OCI-M2 (cell line): ENCODE data around the gene RUBCN.
"Not testable (repeated sequence)": the region's sequence is repeated elsewhere in the genome, so short reads cannot be mapped to it uniquely, and the experiment has no call there.

Experiments used
- DNase-seq: peaks from one replicate; lab custom pipeline; 2025; ENCODE audit not compliant: unreplicated experiment; lab: John Stamatoyannopoulos, UW

RUBCN gene

GRCh38 chr3:197687570-197687969 lies 49.1 kb downstream of the RUBCN start:
- DNase-seq: no peak

DNA sequence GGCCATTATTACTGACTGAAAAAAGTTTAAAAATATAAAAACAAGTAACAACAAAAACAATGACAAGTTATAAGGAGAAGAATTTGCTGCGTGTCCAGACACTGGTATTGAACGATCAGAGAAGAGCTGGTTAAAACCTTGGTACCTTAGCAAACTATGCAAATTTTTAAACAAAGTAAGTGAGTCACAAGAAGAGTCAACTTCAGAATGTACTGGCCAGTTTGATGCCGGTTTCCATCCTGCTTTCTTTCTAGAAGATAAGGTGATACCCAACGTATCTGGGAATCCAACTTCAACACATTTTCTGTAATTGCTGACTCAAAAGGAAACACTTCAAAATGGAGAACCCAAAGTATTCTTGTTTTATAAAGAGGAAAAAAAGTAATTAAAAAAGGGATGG lies 49.8 kb downstream of the RUBCN start:
- no peak for DNase-seq

DNA sequence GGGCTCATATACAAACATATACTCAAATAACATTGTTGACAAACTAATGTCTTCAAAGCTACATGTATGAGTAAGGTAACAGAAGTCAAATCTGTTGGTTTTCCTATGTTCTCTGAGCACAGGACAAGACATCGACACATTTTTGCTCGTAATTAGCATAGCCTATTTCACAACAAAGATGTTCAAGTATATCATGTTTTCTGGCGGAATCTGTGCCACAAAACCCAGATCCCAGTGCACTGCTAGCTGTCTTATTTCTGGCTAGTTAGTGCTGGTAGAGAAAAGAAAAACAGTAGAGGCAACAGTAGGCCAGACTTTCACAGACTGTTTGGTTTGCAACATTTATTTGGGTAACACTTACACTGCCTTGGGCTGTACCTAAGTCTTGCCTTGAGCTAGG lies 51.2 kb downstream of the RUBCN start:
- no peak for DNase-seq

- DNase-seq: no peak
Measured at GRCh38 chr3:197683191-197683590, 53.5 kb downstream of the RUBCN start.

- DNase-seq: no peak
Measured at GRCh38 chr3:197682713-197683112, 54.0 kb downstream of the RUBCN start.

GRCh38 chr3:197680955-197681521 lies 55.7 kb downstream of the RUBCN start:
- DNase-seq: no peak

- DNase-seq: no peak
Measured at GRCh38 chr3:197675951-197676350, 60.8 kb downstream of the RUBCN start.

GRCh38 chr3:197675563-197675860 lies 61.2 kb downstream of the RUBCN start:
- no peak for DNase-seq

DNA sequence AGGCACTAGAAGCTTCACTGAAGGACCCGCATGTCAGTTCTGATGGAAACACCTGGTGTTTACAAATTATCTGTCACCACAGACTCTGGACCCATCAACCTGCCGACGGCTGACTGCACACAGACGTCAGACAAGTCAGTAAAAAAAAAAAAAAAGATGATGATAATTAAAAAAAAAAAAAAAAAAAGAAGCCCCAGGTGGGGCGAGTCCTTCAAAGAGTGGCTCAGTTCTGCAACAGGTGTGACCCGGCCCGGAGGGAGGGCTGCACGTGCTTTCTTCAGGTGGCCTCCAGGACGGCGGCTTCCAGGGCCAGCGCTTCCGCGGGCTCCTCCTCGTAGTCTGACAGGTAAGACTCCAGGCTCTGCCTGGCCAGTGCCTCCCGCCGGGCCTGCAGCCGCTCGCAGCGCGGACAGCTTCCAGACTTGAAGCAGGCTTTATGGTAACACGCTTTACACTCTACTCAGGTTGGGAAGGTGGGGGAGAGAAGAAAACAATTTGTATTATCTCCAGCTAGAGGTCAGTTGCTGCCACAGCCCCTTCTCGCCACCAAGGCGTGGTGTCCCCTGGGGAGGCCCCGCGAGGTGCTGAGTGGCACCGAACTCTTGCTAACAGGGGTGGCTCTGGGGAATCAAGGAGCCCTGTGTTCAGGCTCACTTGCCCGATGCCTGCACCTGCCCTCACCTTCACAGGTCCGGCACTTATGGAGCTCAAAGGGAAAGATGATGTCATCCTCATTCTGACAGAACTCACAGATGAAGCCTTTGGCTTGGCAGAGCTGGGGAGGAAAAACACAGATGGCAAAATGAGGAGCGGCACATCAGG lies 61.8 kb downstream of the RUBCN start:
- DNase-seq: no peak

DNA sequence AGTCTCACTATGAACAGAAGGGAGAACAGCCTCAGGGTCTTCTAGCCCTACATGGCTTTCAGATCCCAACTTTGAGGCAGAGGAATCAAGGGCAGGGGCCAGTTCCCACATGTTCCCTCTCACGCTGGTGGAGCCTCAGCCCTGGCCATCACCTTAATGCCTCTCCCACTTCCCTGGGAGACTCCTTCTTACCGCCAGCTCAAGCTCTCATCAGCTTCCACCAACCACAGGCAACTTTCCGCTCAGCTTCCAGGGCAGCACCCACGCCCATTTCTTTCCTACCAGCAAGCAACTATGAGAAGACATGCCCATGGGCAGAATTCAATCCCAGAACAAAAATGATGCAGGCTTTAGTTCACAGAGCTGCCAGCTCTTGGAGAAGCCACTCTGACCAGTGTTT lies 63.5 kb downstream of the RUBCN start:
- no peak for DNase-seq

GRCh38 chr3:197670361-197670760 lies 66.3 kb downstream of the RUBCN start:
- no peak for DNase-seq

DNA sequence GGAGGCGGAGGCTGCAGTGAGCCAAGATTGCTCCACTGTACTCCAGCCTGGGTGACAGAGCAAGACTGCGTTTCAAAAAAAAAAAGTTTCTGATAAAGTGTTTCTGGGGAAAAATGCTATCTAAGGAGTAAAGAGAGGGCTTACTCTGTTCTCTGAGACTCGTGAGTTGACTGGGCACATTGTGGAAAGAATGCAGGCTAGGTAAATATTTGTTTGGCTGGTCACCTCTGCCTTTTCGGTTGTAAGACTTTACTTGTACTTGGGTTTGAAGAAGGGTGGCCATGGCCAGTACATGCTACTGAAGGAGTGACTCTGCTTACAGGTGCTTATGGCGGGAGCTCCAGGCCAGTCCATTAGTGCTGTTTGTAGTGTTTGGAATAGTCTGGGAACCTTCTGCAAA lies 68.7 kb downstream of the RUBCN start:
- no peak for DNase-seq

DNA sequence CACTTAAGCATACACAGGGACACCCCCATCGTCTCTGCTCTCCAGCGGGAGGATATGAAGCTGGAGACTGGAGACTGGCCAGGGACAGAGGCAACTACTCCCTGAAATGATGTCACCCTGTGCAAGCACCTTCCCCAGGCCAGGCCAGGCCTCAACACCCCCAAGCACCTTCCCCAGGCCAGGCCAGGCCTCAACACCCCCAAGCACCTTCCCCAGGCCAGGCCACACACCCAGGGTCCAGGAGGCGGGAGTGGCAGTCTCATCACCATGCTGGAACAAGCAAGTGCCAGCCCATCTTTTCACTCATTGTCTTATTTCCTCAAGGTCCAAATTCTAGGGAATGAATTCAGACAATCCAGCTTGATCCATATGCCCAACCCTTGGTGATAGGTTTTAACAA lies 69.4 kb downstream of the RUBCN start:
- DNase-seq: not testable (repeated sequence)

- DNase-seq: not testable (repeated sequence)
Measured at GRCh38 chr3:197666221-197666842, 70.4 kb downstream of the RUBCN start.

GRCh38 chr3:197665549-197665948 lies 71.2 kb downstream of the RUBCN start:
- not testable (repeated sequence) for DNase-seq

DNA sequence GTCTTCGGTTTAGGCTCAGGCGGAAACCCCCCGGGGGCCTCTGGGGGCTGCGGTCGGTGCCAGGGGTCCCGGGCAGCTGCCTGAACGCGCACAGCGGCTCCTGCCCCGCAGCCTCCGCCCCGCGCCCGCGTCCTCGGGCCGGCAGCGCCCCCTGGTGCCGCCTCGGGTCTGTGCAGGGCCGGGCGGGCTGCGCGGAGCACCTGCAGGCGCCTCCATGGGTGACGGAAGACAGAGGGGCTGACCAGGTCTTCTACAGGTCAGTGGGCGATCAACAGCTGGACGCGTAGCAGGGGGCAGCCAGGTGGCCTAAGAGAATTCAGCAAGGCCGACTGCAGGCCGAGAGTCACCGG lies 71.6 kb downstream of the RUBCN start:
- not testable (repeated sequence) for DNase-seq

DNA sequence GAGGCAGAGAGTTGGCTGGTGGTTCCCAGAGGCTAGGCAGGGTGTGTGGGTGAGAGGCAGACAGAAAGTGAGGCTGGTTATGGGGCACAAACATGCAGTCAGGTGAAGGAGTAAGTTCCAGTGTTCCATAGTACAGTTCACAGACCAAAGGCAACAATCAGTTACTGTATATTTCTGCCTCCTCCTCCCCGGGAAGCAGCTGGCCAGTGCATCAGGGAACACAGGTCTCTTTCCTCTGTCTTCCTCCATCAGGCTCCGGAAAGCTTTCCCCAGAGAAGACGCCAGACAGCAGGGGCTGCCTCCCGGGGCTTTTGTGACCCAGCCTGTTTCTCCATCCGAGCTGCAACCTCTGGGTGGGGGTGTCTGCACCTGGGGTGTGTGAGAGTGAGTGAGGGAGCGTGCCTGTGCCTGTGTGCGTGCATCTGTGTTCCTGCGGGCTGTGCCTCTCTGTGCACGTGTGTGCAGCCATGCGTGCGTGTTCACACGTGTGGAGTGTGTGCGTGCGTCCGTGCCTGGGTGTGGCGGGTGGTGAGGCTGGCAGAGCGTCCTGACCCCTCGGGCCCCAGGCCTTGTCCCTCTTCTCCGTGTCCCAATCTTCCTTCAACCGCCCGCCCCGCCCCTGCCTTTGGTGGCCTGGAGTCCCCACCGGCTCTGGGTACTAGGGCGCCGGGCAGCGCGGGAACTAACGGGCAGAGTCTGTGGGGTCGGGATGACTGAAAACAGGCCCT lies 72.1 kb downstream of the RUBCN start:
- DNase-seq: not testable (repeated sequence)

DNA sequence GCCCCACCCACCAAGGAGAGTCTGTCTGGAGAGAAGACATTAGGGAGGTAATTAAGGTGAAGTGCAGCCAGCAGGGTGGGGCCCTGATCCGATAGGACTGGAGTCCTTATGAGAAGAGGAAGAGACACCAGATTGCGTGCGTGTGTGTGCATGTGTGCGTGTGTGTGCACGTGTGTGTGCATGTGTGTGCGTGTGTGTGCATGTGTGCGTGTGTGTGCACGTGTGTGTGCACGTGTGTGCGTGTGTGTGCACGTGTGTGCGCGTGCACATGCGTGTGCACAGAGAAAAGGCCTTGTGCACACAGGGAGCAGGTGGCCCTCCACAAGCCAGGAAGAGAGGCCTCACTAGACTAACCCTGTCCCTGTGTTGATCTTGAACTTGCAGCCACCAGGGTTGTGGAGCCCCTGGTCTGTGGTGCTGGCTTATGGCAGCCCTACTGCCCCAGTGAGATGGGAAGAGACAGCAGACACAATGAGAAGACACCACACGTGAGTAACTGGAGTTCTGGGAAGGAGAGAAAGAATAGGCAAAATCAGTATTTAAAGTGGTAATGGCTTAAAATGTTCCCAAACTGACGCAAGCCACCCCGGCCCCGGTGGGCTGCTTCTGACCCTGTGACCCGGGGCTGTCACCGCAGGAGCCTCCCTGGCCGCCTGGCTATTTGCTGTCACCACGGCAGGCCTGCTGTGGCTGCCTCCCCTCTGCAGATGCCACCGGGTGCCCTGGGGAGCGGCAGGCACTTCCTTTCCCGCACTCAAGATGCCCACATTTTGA lies 73.2 kb downstream of the RUBCN start:
- DNase-seq: not testable (repeated sequence)

- not testable (repeated sequence) for DNase-seq
Measured at GRCh38 chr3:197662352-197662751, 74.4 kb downstream of the RUBCN start.

- DNase-seq: not testable (repeated sequence)
Measured at GRCh38 chr3:197661874-197662273, 74.8 kb downstream of the RUBCN start.

- DNase-seq: not testable (repeated sequence)
Measured at GRCh38 chr3:197661234-197661834, 75.4 kb downstream of the RUBCN start.
